GM19035 (cell line): Measurements from ENCODE around the gene SMARCC2.

Experiments used
- ATAC-seq: cut with Tn5 transposase; IDR thresholded peaks from one replicate; pipeline ENCODE4 v1.9.1; 2021; ENCODE audit not compliant: unreplicated experiment

The SMARCC2 gene

GRCh38 chr12:56189099-56189917 is at the start of gene SMARCC2:
Gene SMARCC2, minus strand, starts transcription at chr12:56189483. Its CDS starts 22 bp downstream, at chr12:56189461.
- ATAC-seq = peak; percentile 81

GRCh38 chr12:56237552-56237951 is 48.3 kb upstream of the SMARCC2 start:
- no peak for ATAC-seq

GRCh38 chr12:56236985-56237384 is 47.7 kb upstream of the SMARCC2 start:
- ATAC-seq = no peak

GRCh38 chr12:56236091-56236490 is 46.8 kb upstream of the SMARCC2 start:
- ATAC-seq = no peak

GRCh38 chr12:56234746-56235436 is 45.6 kb upstream of the SMARCC2 start:
- no peak for ATAC-seq

GRCh38 chr12:56231184-56231582 is 41.9 kb upstream of the SMARCC2 start:
- ATAC-seq = no peak

- ATAC-seq = no peak
Observed at GRCh38 chr12:56230432-56231183, 41.3 kb upstream of the SMARCC2 start.

GRCh38 chr12:56229916-56230431 is 40.7 kb upstream of the SMARCC2 start, which contains the start of gene SLC39A5:
Gene SLC39A5, plus strand, starts transcription at chr12:56230051. Its CDS starts 1,224 bp downstream, at chr12:56231275.
- no peak for ATAC-seq

GRCh38 chr12:56229082-56229481 is 39.8 kb upstream of the SMARCC2 start:
- ATAC-seq = no peak

GRCh38 chr12:56224954-56225353 is 35.7 kb upstream of the SMARCC2 start:
- ATAC-seq = no peak

- ATAC-seq = peak; percentile 79
Observed at GRCh38 chr12:56224102-56224701, 34.9 kb upstream of the SMARCC2 start, which contains the start of gene NABP2. Gene NABP2, plus strand, starts transcription at chr12:56224342. Its CDS starts 515 bp downstream, at chr12:56224857.

- no peak for ATAC-seq
Observed at GRCh38 chr12:56223571-56224101, 34.4 kb upstream of the SMARCC2 start.

- ATAC-seq = no peak
Observed at GRCh38 chr12:56222531-56222895, 33.2 kb upstream of the SMARCC2 start.

GRCh38 chr12:56221757-56222530 is 32.7 kb upstream of the SMARCC2 start, which contains the start of gene RNF41:
Gene RNF41, minus strand, starts transcription at chr12:56221922. Its CDS starts 7,875 bp downstream, at chr12:56214047.
- peak; percentile 73 for ATAC-seq

GRCh38 chr12:56221232-56221756 is 32.0 kb upstream of the SMARCC2 start:
- ATAC-seq = peak; percentile 25

GRCh38 chr12:56220611-56221231 is 31.4 kb upstream of the SMARCC2 start:
- no peak for ATAC-seq

- ATAC-seq = no peak
Observed at GRCh38 chr12:56219840-56220239, 30.6 kb upstream of the SMARCC2 start.

GRCh38 chr12:56216461-56216860 is 27.2 kb upstream of the SMARCC2 start:
- no peak for ATAC-seq

- ATAC-seq = no peak
Observed at GRCh38 chr12:56213878-56214277, 24.6 kb upstream of the SMARCC2 start.
